CD4-positive, alpha-beta T cell treated with Interferon alpha-2 for 1 hour (primary cell): ENCODE measurements around the gene PCNA.

Source experiments
- DNase-seq, 2 donors: peaks; one replicate each; pipeline ENCODE4 v3.0.0-alpha.2; 2020 to 2022

Gene PCNA

DNA sequence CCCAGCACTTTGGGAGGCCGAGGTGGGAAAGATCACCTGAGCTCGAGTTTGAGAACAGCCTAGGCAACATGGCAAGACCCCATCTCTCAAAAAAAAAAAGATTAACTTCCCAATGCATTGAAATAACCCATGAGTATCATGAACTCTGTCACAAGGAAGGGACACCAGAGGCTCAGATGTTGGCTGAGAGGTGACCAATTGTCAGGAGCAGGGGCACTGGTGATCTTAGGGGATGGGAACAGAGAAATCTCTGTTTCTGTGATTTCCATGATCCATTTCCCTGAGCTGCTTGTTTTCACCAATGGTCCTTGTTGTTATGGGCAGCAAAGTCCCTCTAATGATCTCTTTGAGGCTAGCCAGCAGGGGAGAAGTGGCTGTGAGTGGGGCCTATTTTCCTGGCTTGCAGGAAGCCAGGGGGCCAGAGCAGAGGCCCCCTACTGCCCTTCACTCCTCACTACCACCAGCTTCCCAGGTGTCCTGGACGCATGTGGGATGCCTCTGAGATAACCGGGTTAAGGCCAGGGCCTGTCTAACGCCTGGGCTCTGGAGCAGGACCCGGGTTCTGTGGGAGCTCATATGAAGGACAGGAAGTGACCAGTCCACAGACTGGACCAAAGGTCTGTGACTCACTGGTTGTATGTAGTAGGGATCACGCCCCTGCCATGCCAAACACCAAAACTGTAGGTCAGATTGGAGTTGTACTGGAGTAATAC lies 54.4 kb downstream of the PCNA start:
- DNase-seq, result no peak
